ENCODE results near the gene ADAM21. TPM values are rescaled to one million over a fixed set of nuclear protein-coding genes. Genes with fewer than 3 reads are reported as not detected.
"Not testable (repeated sequence)": the region's sequence is repeated elsewhere in the genome, so short reads cannot be mapped to it uniquely, and the experiment has no call there.

The ADAM21 gene
- total RNA-seq, 1 experiment from 2014 or later = 0.17 TPM

DNA sequence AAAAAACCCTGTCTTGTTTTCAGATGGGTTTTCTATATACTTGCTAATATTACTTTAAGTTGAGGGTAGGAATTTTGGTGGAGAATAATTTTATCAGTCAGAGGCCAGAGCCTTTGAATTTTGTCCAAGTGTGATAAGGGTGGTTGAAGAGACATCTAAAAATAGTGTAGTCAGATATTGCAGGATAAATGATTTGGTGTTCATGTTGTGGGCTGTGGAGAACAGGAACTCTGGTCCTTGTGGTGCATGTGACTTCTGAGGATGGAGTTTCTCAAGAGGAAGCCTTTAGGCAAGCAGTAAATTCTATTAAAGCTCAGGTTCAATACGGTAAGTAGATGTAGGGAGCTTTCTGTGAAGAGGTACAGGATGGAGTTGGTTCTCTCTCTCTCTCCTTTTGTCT is 2.8 kb downstream of the ADAM21 start:
- CTCF ChIA-PET = no interaction called here
- intact Hi-C loops (cut with micrococcal nuclease; ENCODE audit: unreplicated experiment) = no loop called here
- TF ChIP-seq, protein P1, sequence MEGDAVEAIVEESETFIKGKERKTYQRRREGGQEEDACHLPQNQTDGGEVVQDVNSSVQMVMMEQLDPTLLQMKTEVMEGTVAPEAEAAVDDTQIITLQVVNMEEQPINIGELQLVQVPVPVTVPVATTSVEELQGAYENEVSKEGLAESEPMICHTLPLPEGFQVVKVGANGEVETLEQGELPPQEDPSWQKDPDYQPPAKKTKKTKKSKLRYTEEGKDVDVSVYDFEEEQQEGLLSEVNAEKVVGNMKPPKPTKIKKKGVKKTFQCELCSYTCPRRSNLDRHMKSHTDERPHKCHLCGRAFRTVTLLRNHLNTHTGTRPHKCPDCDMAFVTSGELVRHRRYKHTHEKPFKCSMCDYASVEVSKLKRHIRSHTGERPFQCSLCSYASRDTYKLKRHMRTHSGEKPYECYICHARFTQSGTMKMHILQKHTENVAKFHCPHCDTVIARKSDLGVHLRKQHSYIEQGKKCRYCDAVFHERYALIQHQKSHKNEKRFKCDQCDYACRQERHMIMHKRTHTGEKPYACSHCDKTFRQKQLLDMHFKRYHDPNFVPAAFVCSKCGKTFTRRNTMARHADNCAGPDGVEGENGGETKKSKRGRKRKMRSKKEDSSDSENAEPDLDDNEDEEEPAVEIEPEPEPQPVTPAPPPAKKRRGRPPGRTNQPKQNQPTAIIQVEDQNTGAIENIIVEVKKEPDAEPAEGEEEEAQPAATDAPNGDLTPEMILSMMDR (IDR thresholded peaks at IDR 0.05; ENCODE audit: unreplicated experiment) = no peak
- no peak overlapping the region for H3K4me3 Mint-ChIP-seq (ENCODE audit: low read depth, unreplicated experiment)
- H3K27ac Mint-ChIP-seq (ENCODE audit: unreplicated experiment) = no peak overlapping the region
- no peaks in the 10 kb centered on the region for H3K36me3 Mint-ChIP-seq (ENCODE audit: insufficient read depth, unreplicated experiment)
- DNase-seq = no peak
- no peaks in the 10 kb centered on the region for H3K27me3 Mint-ChIP-seq (ENCODE audit: unreplicated experiment)
- no peaks in the 10 kb centered on the region for H3K9me3 Mint-ChIP-seq (ENCODE audit: low read depth, unreplicated experiment)
- BruUV-seq (replicated peaks) = no TSS peak
- H3K4me1 Mint-ChIP-seq (ENCODE audit: low read depth, unreplicated experiment) = no peaks in the 10 kb centered on the region

GRCh38 chr14:70468731-70469130 is 16.8 kb downstream of the ADAM21 start:
- intact Hi-C loops (cut with micrococcal nuclease; ENCODE audit: unreplicated experiment) = no loop called here
- no TSS peak for BruUV-seq (replicated peaks)
- TF ChIP-seq, protein P1 (IDR thresholded peaks at IDR 0.05; ENCODE audit: unreplicated experiment) = no peak
- DNase-seq = no peak
- no peaks in the 10 kb centered on the region for H3K36me3 Mint-ChIP-seq (ENCODE audit: insufficient read depth, unreplicated experiment)
- CTCF ChIA-PET = no interaction called here
- H3K9me3 Mint-ChIP-seq (ENCODE audit: low read depth, unreplicated experiment) = no peaks in the 10 kb centered on the region
- H3K4me1 Mint-ChIP-seq (ENCODE audit: low read depth, unreplicated experiment) = no peaks in the 10 kb centered on the region
- H3K4me3 Mint-ChIP-seq (ENCODE audit: low read depth, unreplicated experiment) = no peak overlapping the region
- H3K27ac Mint-ChIP-seq (ENCODE audit: unreplicated experiment) = no peak overlapping the region
- peaks cover 24% of the 10 kb centered on the region for H3K27me3 Mint-ChIP-seq (ENCODE audit: unreplicated experiment)

GRCh38 chr14:70470863-70471563 is 19.0 kb downstream of the ADAM21 start:
- H3K27ac Mint-ChIP-seq (ENCODE audit: unreplicated experiment); H3K36me3 Mint-ChIP-seq (ENCODE audit: insufficient read depth, unreplicated experiment); H3K4me3 Mint-ChIP-seq (ENCODE audit: low read depth, unreplicated experiment); intact Hi-C loops (cut with micrococcal nuclease; ENCODE audit: unreplicated experiment); CTCF ChIA-PET; BruUV-seq (replicated peaks); H3K9me3 Mint-ChIP-seq (ENCODE audit: low read depth, unreplicated experiment); DNase-seq; H3K4me1 Mint-ChIP-seq (ENCODE audit: low read depth, unreplicated experiment): not testable (repeated sequence)
- H3K27me3 Mint-ChIP-seq (ENCODE audit: unreplicated experiment) = peaks cover 13% of the 10 kb centered on the region

DNA sequence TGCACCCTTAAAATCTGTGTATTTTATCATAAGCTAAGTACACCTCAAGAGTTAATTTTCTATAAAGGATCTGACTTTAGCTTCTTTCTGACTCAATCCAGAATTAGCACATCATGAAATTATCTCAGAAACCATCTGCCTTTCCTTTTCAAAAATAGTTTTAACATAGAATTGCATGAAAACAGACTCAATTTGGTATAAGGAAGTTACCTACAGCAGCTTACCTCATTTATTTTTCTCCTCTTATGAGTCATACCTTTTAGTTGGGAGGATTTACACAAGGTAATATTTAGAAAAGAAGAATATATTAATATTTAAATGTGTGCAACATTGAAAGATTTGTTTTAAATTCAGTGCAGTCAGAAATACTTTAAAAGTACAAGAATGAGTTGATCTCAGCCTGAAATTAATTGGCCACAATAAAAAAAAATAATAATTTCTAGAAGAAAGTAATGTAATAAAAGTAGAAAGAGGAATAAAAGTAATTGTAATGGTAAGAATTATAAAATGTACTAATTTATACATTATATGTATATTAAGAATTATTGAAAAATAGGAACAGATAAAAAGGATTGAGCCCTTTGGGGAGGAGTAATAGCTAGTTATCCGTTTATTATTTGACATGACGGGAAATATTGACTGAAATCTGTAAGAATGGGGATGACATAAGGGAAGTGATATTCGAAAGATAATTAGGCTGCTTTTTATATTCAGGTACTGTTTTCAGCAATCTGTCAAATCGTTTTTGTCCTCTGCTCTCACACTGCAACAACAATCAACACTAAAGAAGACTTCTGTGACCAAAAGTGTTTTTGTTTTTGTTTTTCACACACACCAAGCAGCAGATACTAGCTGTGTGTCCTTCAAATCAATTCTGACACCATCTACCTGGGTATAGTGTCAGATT is 20.5 kb downstream of the ADAM21 start:
- Mint-ChIP-seq H3K4me1 (ENCODE audit: low read depth, unreplicated experiment) (no peaks in the 10 kb centered on the region), H3K4me3 (ENCODE audit: low read depth, unreplicated experiment) (no peak overlapping the region), H3K9me3 (ENCODE audit: low read depth, unreplicated experiment) (peaks cover 2% of the 10 kb centered on the region), H3K27me3 (ENCODE audit: unreplicated experiment) (no peaks in the 10 kb centered on the region), H3K36me3 (ENCODE audit: insufficient read depth, unreplicated experiment) (no peaks in the 10 kb centered on the region), H3K27ac (ENCODE audit: unreplicated experiment) (no peak overlapping the region)
- no TSS peak for BruUV-seq (replicated peaks)
- CTCF ChIA-PET = interaction anchor here (0.6 kb wide), 1 partner anchor 698 kb away, joined by 3 read pairs; no protein-coding TSS in a partner anchor
- TF ChIP-seq, protein P1 (IDR thresholded peaks at IDR 0.05; ENCODE audit: unreplicated experiment) = no peak
- no peak for DNase-seq
- intact Hi-C loops (cut with micrococcal nuclease; ENCODE audit: unreplicated experiment) = no loop called here
